Measurements from ENCODE around the gene HOXC10. TPM values are rescaled to one million over a fixed set of nuclear protein-coding genes. Genes with fewer than 3 reads are reported as not detected.
A peak's percentile ranks its signal among the peaks of the same experiment; 100 is the strongest.

HOXC10 gene
- total RNA-seq, 2 donors from 2014 or later: not detected

- Mint-ChIP-seq H3K4me1 (peaks cover 13% of the 10 kb centered on the region), H3K27me3 (ENCODE audit: insufficient read depth) (peaks cover 97% of the 10 kb centered on the region), H3K9me3 (peaks cover 3% of the 10 kb centered on the region), H3K36me3 (ENCODE audit: low read depth) (no peaks in the 10 kb centered on the region), H3K27ac (no peak overlapping the region), H3K4me3 (peak overlapping the region; percentile 38)
- Histone ChIP-seq H3K4me3 (ENCODE audit: low read length) (no peak overlapping the region), H3K4me1 (ENCODE audit: control insufficient read depth, insufficient read depth, low read length) (no peaks in the 10 kb centered on the region), H3K36me3 (ENCODE audit: control insufficient read depth, insufficient read depth, low read length) (no peaks in the 10 kb centered on the region), H3K27ac (ENCODE audit: low read depth, low read length) (no peak overlapping the region), H3K27me3 (ENCODE audit: control insufficient read depth, insufficient read depth, low read length, poor library complexity, severe bottlenecking) (peaks cover 100% of the 10 kb centered on the region), H3K9ac (ENCODE audit: extremely low read depth, low read length, poor library complexity, severe bottlenecking) (no peak overlapping the region), H3K9me3 (ENCODE audit: control insufficient read depth, low read length) (peaks cover 5% of the 10 kb centered on the region)
- WGBS, 2 experiments (ENCODE audit: insufficient coverage in 1 of 2, insufficient read length in 1 of 2): 20 to 25% methylated on average over 2 to 3 of the region's 7 CpGs
- no peak for DNase-seq
- TF ChIP-seq CTCF (conservative IDR thresholded peaks at IDR 0.05): no peak
Measured at GRCh38 chr12:54030442-54030801, 45.5 kb downstream of the HOXC10 start.

- Histone ChIP-seq H3K27ac (ENCODE audit: low read depth, low read length) (peak overlapping the region; percentile 51), H3K36me3 (ENCODE audit: control insufficient read depth, insufficient read depth, low read length) (no peaks in the 10 kb centered on the region), H3K9ac (ENCODE audit: extremely low read depth, low read length, poor library complexity, severe bottlenecking) (no peak overlapping the region), H3K4me3 (ENCODE audit: low read length) (no peak overlapping the region), H3K4me1 (ENCODE audit: control insufficient read depth, insufficient read depth, low read length) (no peaks in the 10 kb centered on the region), H3K27me3 (ENCODE audit: control insufficient read depth, insufficient read depth, low read length, poor library complexity, severe bottlenecking) (peaks cover 100% of the 10 kb centered on the region), H3K9me3 (ENCODE audit: control insufficient read depth, low read length) (peaks cover 5% of the 10 kb centered on the region)
- no peak overlapping the region for H3K4me3 Mint-ChIP-seq
- H3K4me1 Mint-ChIP-seq: peaks cover 13% of the 10 kb centered on the region
- H3K9me3 Mint-ChIP-seq: peaks cover 3% of the 10 kb centered on the region
- H3K27ac Mint-ChIP-seq: no peak overlapping the region
- WGBS, 2 experiments (ENCODE audit: insufficient coverage in 1 of 2, insufficient read length in 1 of 2): 3 to 6% methylated on average over 20 to 46 of the region's 46 CpGs
- no peak for TF ChIP-seq CTCF (conservative IDR thresholded peaks at IDR 0.05)
- H3K36me3 Mint-ChIP-seq (ENCODE audit: low read depth): no peaks in the 10 kb centered on the region
- peak; percentile 86 for DNase-seq
- peaks cover 97% of the 10 kb centered on the region for H3K27me3 Mint-ChIP-seq (ENCODE audit: insufficient read depth)
Measured at GRCh38 chr12:54030889-54031471, 46.0 kb downstream of the HOXC10 start.

- Mint-ChIP-seq H3K27me3 (ENCODE audit: insufficient read depth) (peaks cover 97% of the 10 kb centered on the region), H3K36me3 (ENCODE audit: low read depth) (no peaks in the 10 kb centered on the region), H3K9me3 (peaks cover 3% of the 10 kb centered on the region), H3K4me1 (peaks cover 13% of the 10 kb centered on the region), H3K4me3 (no peak overlapping the region), H3K27ac (no peak overlapping the region)
- no peak overlapping the region for H3K4me3 ChIP-seq (ENCODE audit: low read length)
- H3K4me1 ChIP-seq (ENCODE audit: control insufficient read depth, insufficient read depth, low read length): no peaks in the 10 kb centered on the region
- no peak for TF ChIP-seq CTCF (conservative IDR thresholded peaks at IDR 0.05)
- H3K27ac ChIP-seq (ENCODE audit: low read depth, low read length): no peak overlapping the region
- no peaks in the 10 kb centered on the region for H3K36me3 ChIP-seq (ENCODE audit: control insufficient read depth, insufficient read depth, low read length)
- WGBS, 2 experiments (ENCODE audit: insufficient coverage in 1 of 2, insufficient read length in 1 of 2): 21% methylated on average over 16 of the region's 16 CpGs; no CpG with 5 or more reads in 1 of the 2 experiments
- DNase-seq: no peak
- peaks cover 5% of the 10 kb centered on the region for H3K9me3 ChIP-seq (ENCODE audit: control insufficient read depth, low read length)
- H3K27me3 ChIP-seq (ENCODE audit: control insufficient read depth, insufficient read depth, low read length, poor library complexity, severe bottlenecking): peaks cover 100% of the 10 kb centered on the region
- no peak overlapping the region for H3K9ac ChIP-seq (ENCODE audit: extremely low read depth, low read length, poor library complexity, severe bottlenecking)
Measured at GRCh38 chr12:54031480-54031879, 46.5 kb downstream of the HOXC10 start.
